ENCODE data around the gene USP13.

The USP13 gene

GRCh38 chr3:179701176-179701827 is 48.5 kb downstream of the USP13 start:
- Histone ChIP-seq H3K4me2 (ENCODE audit: low read depth, low read length, poor library complexity, severe bottlenecking) (no peak overlapping the region), H2AFZ (ENCODE audit: low read length) (no peak overlapping the region), H3K79me2 (ENCODE audit: insufficient read depth, low read length) (peaks cover 5% of the 10 kb centered on the region; the same call in 1 of the 2 replicates), H3K27me3 (ENCODE audit: insufficient read depth, low read length, poor library complexity, severe bottlenecking) (no peaks in the 10 kb centered on the region), H3K36me3 (ENCODE audit: insufficient read depth, low read length) (peaks cover 49% of the 10 kb centered on the region; the same call in 1 of the 2 replicates), H3K4me3 (ENCODE audit: low read length, poor library complexity, severe bottlenecking) (no peak overlapping the region), H3K9me3 (ENCODE audit: insufficient read depth, low read depth, low read length) (no peaks in the 10 kb centered on the region), H3K9me2 (replicated peaks; ENCODE audit: low read depth, low read length) (no peaks in the 10 kb centered on the region), H4K20me1 (ENCODE audit: insufficient read depth, low read length, poor library complexity, severe bottlenecking) (peaks cover 3% of the 10 kb centered on the region), H3F3A (ENCODE audit: low read depth) (no peaks in the 10 kb centered on the region), H3K9ac (ENCODE audit: low read depth, low read length, poor library complexity, severe bottlenecking) (no peak overlapping the region), H3K4me1 (ENCODE audit: insufficient read depth, low read length, poor library complexity, severe bottlenecking) (no peaks in the 10 kb centered on the region)
- TF ChIP-seq, protein P1, sequence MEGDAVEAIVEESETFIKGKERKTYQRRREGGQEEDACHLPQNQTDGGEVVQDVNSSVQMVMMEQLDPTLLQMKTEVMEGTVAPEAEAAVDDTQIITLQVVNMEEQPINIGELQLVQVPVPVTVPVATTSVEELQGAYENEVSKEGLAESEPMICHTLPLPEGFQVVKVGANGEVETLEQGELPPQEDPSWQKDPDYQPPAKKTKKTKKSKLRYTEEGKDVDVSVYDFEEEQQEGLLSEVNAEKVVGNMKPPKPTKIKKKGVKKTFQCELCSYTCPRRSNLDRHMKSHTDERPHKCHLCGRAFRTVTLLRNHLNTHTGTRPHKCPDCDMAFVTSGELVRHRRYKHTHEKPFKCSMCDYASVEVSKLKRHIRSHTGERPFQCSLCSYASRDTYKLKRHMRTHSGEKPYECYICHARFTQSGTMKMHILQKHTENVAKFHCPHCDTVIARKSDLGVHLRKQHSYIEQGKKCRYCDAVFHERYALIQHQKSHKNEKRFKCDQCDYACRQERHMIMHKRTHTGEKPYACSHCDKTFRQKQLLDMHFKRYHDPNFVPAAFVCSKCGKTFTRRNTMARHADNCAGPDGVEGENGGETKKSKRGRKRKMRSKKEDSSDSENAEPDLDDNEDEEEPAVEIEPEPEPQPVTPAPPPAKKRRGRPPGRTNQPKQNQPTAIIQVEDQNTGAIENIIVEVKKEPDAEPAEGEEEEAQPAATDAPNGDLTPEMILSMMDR (conservative IDR thresholded peaks at IDR 0.05; ENCODE audit: low read length): no peak
- TF ChIP-seq EZH2phosphoT487 (IDR thresholded peaks at IDR 0.05; ENCODE audit: borderline replicate concordance): no peak

DNA sequence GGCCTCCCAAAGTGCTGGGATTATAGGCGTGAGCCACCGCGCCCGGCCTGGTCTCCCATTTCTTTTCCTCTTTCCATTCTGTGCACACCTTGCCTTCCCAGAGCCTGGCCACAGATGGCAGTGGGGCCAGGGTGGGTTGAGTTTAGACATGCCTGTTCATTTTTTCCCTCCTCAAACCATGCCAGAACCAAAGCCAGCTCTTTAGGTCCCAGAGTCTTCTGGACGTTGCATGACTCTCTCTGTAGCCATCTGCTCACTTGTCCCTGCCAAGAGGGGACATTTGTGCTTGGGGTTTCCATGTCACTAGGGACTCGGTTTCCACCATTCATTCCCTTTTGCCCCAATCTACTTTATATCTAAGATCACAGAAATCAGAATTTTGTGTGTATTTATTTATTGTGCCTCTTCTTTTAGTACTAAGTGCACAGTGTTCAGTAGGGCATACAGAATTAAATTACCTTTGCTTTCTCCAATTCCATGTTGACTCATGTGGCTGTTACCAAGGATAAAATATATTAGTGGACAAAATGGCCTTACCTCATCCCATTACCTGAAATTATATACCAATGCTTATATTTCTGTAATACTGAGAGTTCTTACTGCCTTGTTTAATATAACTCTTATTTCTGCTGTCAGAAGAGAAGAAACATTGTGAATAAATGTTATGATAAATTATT is 49.6 kb downstream of the USP13 start:
- Histone ChIP-seq H3K4me2 (ENCODE audit: low read depth, low read length, poor library complexity, severe bottlenecking) (no peak overlapping the region), H3K27me3 (ENCODE audit: insufficient read depth, low read length, poor library complexity, severe bottlenecking) (no peaks in the 10 kb centered on the region)

GRCh38 chr3:179703816-179704215 is 51.0 kb downstream of the USP13 start:
- peaks cover 5% of the 10 kb centered on the region; the same call in 1 of the 2 replicates for H3K79me2 ChIP-seq (ENCODE audit: insufficient read depth, low read length)

More for the DNA sequence above, 49.6 kb downstream of the USP13 start:
- Histone ChIP-seq H3K9me3 (ENCODE audit: insufficient read depth, low read depth, low read length) (no peaks in the 10 kb centered on the region), H3K79me2 (ENCODE audit: insufficient read depth, low read length) (peaks cover 5% of the 10 kb centered on the region; the same call in 1 of the 2 replicates), H3K9ac (ENCODE audit: low read depth, low read length, poor library complexity, severe bottlenecking) (no peak overlapping the region), H3F3A (ENCODE audit: low read depth) (no peaks in the 10 kb centered on the region), H3K36me3 (ENCODE audit: insufficient read depth, low read length) (peaks cover 60% of the 10 kb centered on the region; the same call in 1 of the 2 replicates), H3K4me3 (ENCODE audit: low read length, poor library complexity, severe bottlenecking) (no peak overlapping the region), H2AFZ (ENCODE audit: low read length) (no peak overlapping the region), H3K9me2 (replicated peaks; ENCODE audit: low read depth, low read length) (no peaks in the 10 kb centered on the region), H4K20me1 (ENCODE audit: insufficient read depth, low read length, poor library complexity, severe bottlenecking) (peaks cover 3% of the 10 kb centered on the region), H3K4me1 (ENCODE audit: insufficient read depth, low read length, poor library complexity, severe bottlenecking) (no peaks in the 10 kb centered on the region)
- TF ChIP-seq, protein P1 (conservative IDR thresholded peaks at IDR 0.05; ENCODE audit: low read length): no peak
- no peak for TF ChIP-seq EZH2phosphoT487 (IDR thresholded peaks at IDR 0.05; ENCODE audit: borderline replicate concordance)

More at GRCh38 chr3:179703816-179704215, 51.0 kb downstream of the USP13 start:
- H4K20me1 ChIP-seq (ENCODE audit: insufficient read depth, low read length, poor library complexity, severe bottlenecking): no peaks in the 10 kb centered on the region
- no peak overlapping the region for H3K9ac ChIP-seq (ENCODE audit: low read depth, low read length, poor library complexity, severe bottlenecking)
- no peaks in the 10 kb centered on the region for H3K9me2 ChIP-seq (replicated peaks; ENCODE audit: low read depth, low read length)
- H3K9me3 ChIP-seq (ENCODE audit: insufficient read depth, low read depth, low read length): no peaks in the 10 kb centered on the region
- no peaks in the 10 kb centered on the region for H3F3A ChIP-seq (ENCODE audit: low read depth)
- no peaks in the 10 kb centered on the region for H3K4me1 ChIP-seq (ENCODE audit: insufficient read depth, low read length, poor library complexity, severe bottlenecking)
- H3K4me2 ChIP-seq (ENCODE audit: low read depth, low read length, poor library complexity, severe bottlenecking): no peak overlapping the region
- no peaks in the 10 kb centered on the region for H3K27me3 ChIP-seq (ENCODE audit: insufficient read depth, low read length, poor library complexity, severe bottlenecking)
- TF ChIP-seq, protein P1 (conservative IDR thresholded peaks at IDR 0.05; ENCODE audit: low read length): no peak
- no peak for TF ChIP-seq EZH2phosphoT487 (IDR thresholded peaks at IDR 0.05; ENCODE audit: borderline replicate concordance)
- no peak overlapping the region for H2AFZ ChIP-seq (ENCODE audit: low read length)
- peaks cover 72% of the 10 kb centered on the region; the same call in 1 of the 2 replicates for H3K36me3 ChIP-seq (ENCODE audit: insufficient read depth, low read length)
- H3K4me3 ChIP-seq (ENCODE audit: low read length, poor library complexity, severe bottlenecking): no peak overlapping the region
